H1 (cell line): ENCODE measurements around the gene IKZF2. TPM values are rescaled to one million over a fixed set of nuclear protein-coding genes. Genes with fewer than 3 reads are reported as not detected.

ENCODE experiments used
- polyA plus RNA-seq, 7 experiments: library from polyadenylated mRNA; depleted of rRNA in 3 of 7; stranded (reverse) in 5 of 7; unstranded in 2 of 7; fragments of >200 nt in 5 of 7; fragments of 200-250 nt in 2 of 7; gene quantifications; 1 replicate in 5 of 7; 2 replicates in 1 of 7; 4 replicates in 1 of 7; pipeline versions ENCODE4 v1.2.1 to v1.2.3, GENCODE V29; 2011 to 2013; ENCODE audit warnings: missing spikeins in 2 of 7, mixed read lengths in 2 of 7
- total RNA-seq: library from RNA; stranded (reverse); fragmentation: NEBNext Ultra II Directional; extraction: Animal tissue kit (Norgen Biotek cat#: 25700); gene quantifications from 2 replicates; pipeline ENCODE4 v1.2.1, GENCODE V29; 2021

IKZF2 gene
- total and polyA plus RNA-seq, 2 of the 8 experiments (the other 6 are each of a cell fraction or from before 2014, with no cell fraction given): 1.7 to 4.4 TPM

Other genes with a start within 250 kb of the IKZF2 start
- gene SPAG16, start 132.9 kb upstream of the IKZF2 start, total RNA-seq: 14.7 and 14.9 TPM in 2 replicates
- 6.0 and 6.6 TPM in 2 replicates for gene SPAG16, start 132.9 kb upstream of the IKZF2 start, polyA plus RNA-seq (2011; rRNA removed)